GM12892 (cell line): ENCODE results near the gene GHITM.

Source experiments
- POLR2A ChIP-seq: IDR thresholded peaks from 2 replicates; pipeline ENCODE4 v1.6.1; 2011; ENCODE audit warnings: low read depth, low read length, control low read depth
- POLR2AphosphoS5 ChIP-seq: IDR thresholded peaks from 2 replicates; pipeline ENCODE4 v1.6.1; 2011; ENCODE audit warnings: low read depth, low read length, control low read depth
- TAF1 ChIP-seq: IDR thresholded peaks from 2 replicates; pipeline ENCODE4 v1.6.1; 2011; ENCODE audit warnings: low read depth, mild to moderate bottlenecking, control low read depth, low read length, borderline replicate concordance

GRCh38 chr10:84173501-84173929, 34.2 kb downstream of the GHITM start, which contains the start of gene GPR15LG:
- TF ChIP-seq POLR2A (no peak), TAF1 (no peak), POLR2AphosphoS5 (no peak)
